Measurements from ENCODE around the gene PRRT1B. TPM values are rescaled to one million over a fixed set of nuclear protein-coding genes. Genes with fewer than 3 reads are reported as not detected.
A peak's percentile ranks its signal among the peaks of the same experiment; 100 is the strongest.
"Not testable (repeated sequence)": the region's sequence is repeated elsewhere in the genome, so short reads cannot be mapped to it uniquely, and the experiment has no call there.

PRRT1B gene
- polyA plus RNA-seq (2013, experiment 1 of 2; ENCODE audit: insufficient read length), result not detected
- not detected for polyA plus RNA-seq (2013, experiment 2 of 2; ENCODE audit: insufficient read length)

- no peak for DNase-seq
Measured at GRCh38 chr9:131545003-131545785, at the start of gene PRRT1B. PRRT1B (plus strand) TSS chr9:131545523; CDS start chr9:131545616, 93 bp downstream.

- no peak for DNase-seq
Measured at GRCh38 chr9:131495785-131496184, 49.5 kb upstream of the PRRT1B start.

GRCh38 chr9:131496844-131497405, 48.4 kb upstream of the PRRT1B start:
- no peak for DNase-seq

- no peak for DNase-seq
Measured at GRCh38 chr9:131499254-131499767, 46.0 kb upstream of the PRRT1B start.

- DNase-seq, result no peak
Measured at GRCh38 chr9:131500377-131500776, 44.9 kb upstream of the PRRT1B start.

- peak; percentile 45 for DNase-seq
Measured at GRCh38 chr9:131500939-131501541, 44.3 kb upstream of the PRRT1B start.

GRCh38 chr9:131502781-131503625, 42.3 kb upstream of the PRRT1B start, which contains the start of gene POMT1:
POMT1 (plus strand) TSS chr9:131502918; CDS start chr9:131504219, 1,301 bp downstream.
- peak; percentile 84 for DNase-seq

GRCh38 chr9:131503626-131504465, 41.5 kb upstream of the PRRT1B start:
- peak; percentile 19 for DNase-seq

GRCh38 chr9:131505012-131505411, 40.3 kb upstream of the PRRT1B start:
- DNase-seq, result no peak

- DNase-seq, result no peak
Measured at GRCh38 chr9:131511416-131511815, 33.9 kb upstream of the PRRT1B start.

GRCh38 chr9:131511880-131512279, 33.4 kb upstream of the PRRT1B start:
- no peak for DNase-seq

GRCh38 chr9:131513177-131513576, 32.1 kb upstream of the PRRT1B start:
- DNase-seq, result no peak

- not testable (repeated sequence) for DNase-seq
Measured at GRCh38 chr9:131515559-131516031, 29.7 kb upstream of the PRRT1B start.

- DNase-seq, result no peak
Measured at GRCh38 chr9:131516100-131516499, 29.2 kb upstream of the PRRT1B start.

GRCh38 chr9:131516930-131517329, 28.4 kb upstream of the PRRT1B start:
- DNase-seq, result no peak

GRCh38 chr9:131517761-131518190, 27.5 kb upstream of the PRRT1B start:
- no peak for DNase-seq

GRCh38 chr9:131518553-131518952, 26.8 kb upstream of the PRRT1B start:
- no peak for DNase-seq

- DNase-seq, result no peak
Measured at GRCh38 chr9:131520503-131520902, 24.8 kb upstream of the PRRT1B start.

- no peak for DNase-seq
Measured at GRCh38 chr9:131521203-131521602, 24.1 kb upstream of the PRRT1B start.

- DNase-seq, result no peak
Measured at GRCh38 chr9:131521822-131522221, 23.5 kb upstream of the PRRT1B start.
